Adrenal gland (tissue), 5 donors: ENCODE data around the gene SLC44A5.

Experiments
- CTCF ChIP-seq, 6 experiments: fragments of 450-650 bp in 4 of 6; fragments of 200-600 bp in 2 of 6; sonication (generic) in 1 of 6; IDR thresholded peaks; 1 replicate in 5 of 6; 2 replicates in 1 of 6; pipeline versions ENCODE4 v1.5.1 to v1.8.0; 2016 to 2021; ENCODE audit warnings: antibody characterized with exemption in 6 of 6, mild to moderate bottlenecking in 2 of 6, moderate library complexity in 1 of 6
- POLR2A ChIP-seq, 2 donors: fragments of 450-650 bp; IDR thresholded peaks; one replicate each; pipeline ENCODE4 v1.6.1; 2017; ENCODE audit warnings: antibody characterized with exemption in 2 of 2, mild to moderate bottlenecking in 2 of 2, moderate library complexity in 1 of 2
- donor health status: DM: no; HTN: no; CAD: no.

DNA sequence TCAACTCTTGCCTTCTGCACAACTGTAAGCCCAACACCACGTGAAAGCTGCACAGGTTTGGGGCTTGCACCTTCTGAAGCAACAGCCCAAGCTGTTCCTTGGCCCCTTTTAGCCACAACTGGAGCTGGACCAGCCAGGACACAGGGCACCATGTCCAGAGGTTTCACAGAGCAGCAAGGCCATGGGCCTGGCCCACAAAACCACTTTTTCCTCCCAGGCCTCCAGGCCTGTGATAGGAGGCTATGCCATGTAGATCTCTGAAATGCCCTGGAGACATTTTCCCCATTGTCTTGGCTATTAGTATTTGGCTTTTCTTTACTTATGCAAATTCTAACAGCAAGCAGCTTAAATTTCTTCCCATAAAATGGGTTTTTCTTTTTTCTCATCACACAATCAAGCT lies 126.1 kb downstream of the SLC44A5 start:
- no peak for TF ChIP-seq POLR2A (IDR thresholded peaks at IDR 0.05)
- TF ChIP-seq CTCF (IDR thresholded peaks at IDR 0.05), result no peak
